Fibroblast of villous mesenchyme (primary cell): ENCODE results near the gene SLC6A16. TPM values are rescaled to one million over a fixed set of nuclear protein-coding genes. Genes with fewer than 3 reads are reported as not detected.

ENCODE experiments used
- DNase-seq: peaks from one replicate; pipeline ENCODE4 v3.0.0-alpha.2; 2010; ENCODE audit warnings: low read depth
- H3K4me3 ChIP-seq: 2 replicates; pipeline ENCODE4 v1.5.1; 2011; ENCODE audit warnings: low read depth, mild to moderate bottlenecking, low read length
- small RNA-seq: library from RNA; depleted of rRNA; stranded (forward); fragments of <200 nt; gene quantifications from one replicate; pipeline ENCODE3, GENCODE V24; 2012
- total RNA-seq: library from RNA; depleted of rRNA; stranded (reverse); fragments of >200 nt; gene quantifications from 2 replicates; pipeline ENCODE4 v1.2.3, GENCODE V29; 2012
- TF ChIP-seq, protein P1 (sequence below): IDR thresholded peaks from 2 replicates; pipeline ENCODE4 v1.5.1; 2012; ENCODE audit warnings: low read depth, mild to moderate bottlenecking, low read length; ENCODE audit not compliant: insufficient read depth

SLC6A16 gene
- total RNA-seq, 1 donor = not detected

DNA sequence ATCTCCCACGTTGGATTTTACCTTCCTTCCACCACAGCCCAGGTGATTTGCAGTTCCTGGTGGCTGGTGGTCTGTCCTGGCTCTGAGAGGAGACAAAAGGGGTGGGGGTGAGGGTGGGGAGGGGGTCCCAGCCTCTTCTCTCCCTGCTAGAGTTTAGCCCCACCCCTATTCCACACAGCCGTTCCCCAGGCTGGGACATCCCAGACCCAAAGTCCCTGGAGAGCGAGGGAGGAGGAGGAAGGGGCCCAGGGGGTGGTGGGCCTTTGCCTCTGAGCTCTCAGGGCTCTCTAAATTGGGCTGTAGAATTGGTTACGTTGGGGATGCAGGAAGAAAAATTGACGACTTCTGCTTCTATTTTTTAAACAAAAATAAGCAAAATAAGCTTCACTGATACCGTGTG lies 81.9 kb downstream of the SLC6A16 start:
- TF ChIP-seq, protein P1, sequence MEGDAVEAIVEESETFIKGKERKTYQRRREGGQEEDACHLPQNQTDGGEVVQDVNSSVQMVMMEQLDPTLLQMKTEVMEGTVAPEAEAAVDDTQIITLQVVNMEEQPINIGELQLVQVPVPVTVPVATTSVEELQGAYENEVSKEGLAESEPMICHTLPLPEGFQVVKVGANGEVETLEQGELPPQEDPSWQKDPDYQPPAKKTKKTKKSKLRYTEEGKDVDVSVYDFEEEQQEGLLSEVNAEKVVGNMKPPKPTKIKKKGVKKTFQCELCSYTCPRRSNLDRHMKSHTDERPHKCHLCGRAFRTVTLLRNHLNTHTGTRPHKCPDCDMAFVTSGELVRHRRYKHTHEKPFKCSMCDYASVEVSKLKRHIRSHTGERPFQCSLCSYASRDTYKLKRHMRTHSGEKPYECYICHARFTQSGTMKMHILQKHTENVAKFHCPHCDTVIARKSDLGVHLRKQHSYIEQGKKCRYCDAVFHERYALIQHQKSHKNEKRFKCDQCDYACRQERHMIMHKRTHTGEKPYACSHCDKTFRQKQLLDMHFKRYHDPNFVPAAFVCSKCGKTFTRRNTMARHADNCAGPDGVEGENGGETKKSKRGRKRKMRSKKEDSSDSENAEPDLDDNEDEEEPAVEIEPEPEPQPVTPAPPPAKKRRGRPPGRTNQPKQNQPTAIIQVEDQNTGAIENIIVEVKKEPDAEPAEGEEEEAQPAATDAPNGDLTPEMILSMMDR = no peak
- no peak overlapping the region for H3K4me3 ChIP-seq
- DNase-seq = no peak

DNA sequence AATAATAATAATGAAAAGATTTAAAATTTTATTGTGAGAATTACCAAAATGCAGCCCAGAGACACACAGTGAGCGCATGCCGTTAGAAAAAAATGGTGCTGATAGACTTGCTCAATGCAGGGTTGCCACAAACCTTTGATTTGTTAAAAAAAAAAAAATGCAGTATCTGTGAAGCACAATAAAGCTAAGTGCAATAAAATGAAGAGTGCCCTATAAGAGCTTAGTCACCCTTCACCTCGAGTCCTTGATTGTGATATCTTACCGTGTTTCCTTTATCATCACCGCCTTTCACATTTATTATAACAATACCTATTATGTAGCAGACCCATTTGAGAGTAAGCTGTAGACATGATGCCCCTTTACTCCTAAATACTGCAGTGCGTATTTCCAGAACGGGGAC lies 83.2 kb downstream of the SLC6A16 start:
- H3K4me3 ChIP-seq = no peak overlapping the region
- TF ChIP-seq, protein P1 = no peak
- DNase-seq = no peak

Small RNAs within 50 kb of the gene (small RNA-seq; reads per million reads assigned to genes)
- not detected for gene MIR4324

Other genes with a start within 250 kb of the SLC6A16 start
- gene SNRNP70, start 239.7 kb downstream of the SLC6A16 start, total RNA-seq = 117 and 197 TPM in 2 replicates
- 4.8 and 6.5 TPM in 2 replicates for gene LIN7B, start 210.8 kb downstream of the SLC6A16 start, total RNA-seq
- gene C19orf73, start 206.0 kb downstream of the SLC6A16 start, total RNA-seq = 0.32 TPM in 1 of 2 replicates, not detected in the other
- gene PPFIA3, start 205.6 kb downstream of the SLC6A16 start, total RNA-seq = 1.6 and 2.2 TPM in 2 replicates
- under 0.01 TPM in 1 of 2 replicates, not detected in the other for gene HRC, start 169.8 kb downstream of the SLC6A16 start, total RNA-seq
- 17.3 and 18.0 TPM in 2 replicates for gene TRPM4, start 167.4 kb downstream of the SLC6A16 start, total RNA-seq
- gene CD37, start 10.2 kb upstream of the SLC6A16 start, total RNA-seq = not detected in 2 replicates
- 37.6 and 38.7 TPM in 2 replicates for gene TEAD2, start 37.2 kb upstream of the SLC6A16 start, total RNA-seq
- gene DKKL1, start 38.7 kb upstream of the SLC6A16 start, total RNA-seq = 0.32 TPM in 1 of 2 replicates, not detected in the other
- gene KASH5, start 63.1 kb upstream of the SLC6A16 start, total RNA-seq = not detected in 2 replicates
- not detected in 2 replicates for gene PTH2, start 98.2 kb upstream of the SLC6A16 start, total RNA-seq
- not detected in 2 replicates for gene GFY, start 100.2 kb upstream of the SLC6A16 start, total RNA-seq
- gene SLC17A7, start 116.3 kb upstream of the SLC6A16 start, total RNA-seq = not detected in 2 replicates
- gene PIH1D1, start 126.6 kb upstream of the SLC6A16 start, total RNA-seq = 91.1 and 107 TPM in 2 replicates
- gene ALDH16A1, start 128.0 kb upstream of the SLC6A16 start, total RNA-seq = 17.7 and 40.6 TPM in 2 replicates
- gene FLT3LG, start 149.0 kb upstream of the SLC6A16 start, total RNA-seq = 2.6 and 4.8 TPM in 2 replicates
- gene RPL13A, start 162.4 kb upstream of the SLC6A16 start, total RNA-seq = 1,887 and 2,774 TPM in 2 replicates
- 1,679 and 1,912 TPM in 2 replicates for gene RPS11, start 171.2 kb upstream of the SLC6A16 start, total RNA-seq
- gene FCGRT, start 187.5 kb upstream of the SLC6A16 start, total RNA-seq = 39.7 and 44.8 TPM in 2 replicates
- 115 and 162 TPM in 2 replicates for gene RCN3, start 202.8 kb upstream of the SLC6A16 start, total RNA-seq